ENCODE data around the gene BATF2. TPM values are rescaled to one million over a fixed set of nuclear protein-coding genes. Genes with fewer than 3 reads are reported as not detected.
"Not testable (repeated sequence)": the region's sequence is repeated elsewhere in the genome, so short reads cannot be mapped to it uniquely, and the experiment has no call there.

Gene BATF2
- total and polyA plus RNA-seq, 2 donors from 2014 or later = 5.9 to 8.8 TPM

DNA sequence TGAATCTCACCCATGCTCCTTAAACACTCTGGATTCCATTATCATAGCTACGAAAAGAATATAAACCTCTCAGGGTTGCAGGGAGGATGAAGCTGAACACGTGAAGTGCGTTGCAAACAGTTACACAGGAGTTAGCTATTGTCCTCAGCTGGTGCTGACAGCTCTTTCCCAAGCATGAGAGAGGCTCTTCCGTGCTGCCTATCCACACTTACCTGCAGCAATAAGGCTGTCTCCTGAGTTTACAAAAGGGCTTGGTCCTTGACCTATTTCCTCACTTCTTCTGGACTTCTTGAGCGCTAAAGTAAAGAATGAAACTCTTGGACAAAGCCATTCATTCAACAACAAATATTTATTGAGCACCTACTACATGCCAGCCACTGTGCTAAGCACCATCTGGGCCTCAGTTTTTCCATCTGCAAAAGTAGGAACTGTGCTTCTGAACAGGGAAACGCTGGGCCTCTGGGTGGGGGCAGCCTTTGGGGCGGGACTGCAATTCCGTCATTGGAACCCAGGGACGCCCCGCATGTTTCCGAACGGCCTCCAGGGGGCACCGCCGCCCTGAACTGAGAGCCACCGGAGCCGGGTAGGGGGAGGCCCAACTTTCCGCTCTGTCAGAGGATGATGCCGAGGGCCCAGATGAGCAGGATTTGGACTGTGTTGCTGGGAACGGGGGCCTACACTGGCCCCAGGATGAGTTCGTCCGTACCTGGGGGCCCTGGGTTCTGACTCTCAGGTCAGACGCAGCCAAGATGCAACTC is 16.5 kb upstream of the BATF2 start:
- FAIRE-seq (no peak), DNase-seq (peak; percentile 92 to 96 (median 95))
- no peaks in the 10 kb centered on the region for H3K27me3 ChIP-seq (ENCODE audit: control insufficient read depth, insufficient read depth, low read length)
- peaks cover 0 to 10% (median 10%) of the 10 kb centered on the region in 3 donors for H3K4me1 ChIP-seq (ENCODE audit: control insufficient read depth in 2 of 3, insufficient read depth in 2 of 3, low read depth in 1 of 3, low read length in 3 of 3)
- peak overlapping the region; percentile 47 to 89 (median 61) for H3K4me3 ChIP-seq (ENCODE audit: low read length in 3 of 3)
- no peaks in the 10 kb centered on the region for H3K36me3 ChIP-seq (ENCODE audit: control insufficient read depth in 2 of 3, insufficient read depth in 3 of 3, low read length in 3 of 3)
- H3K27ac ChIP-seq (ENCODE audit: low read depth in 2 of 2, low read length in 2 of 2) = peak overlapping the region; percentile 89 to 98
- no peaks in the 10 kb centered on the region for H3K9me3 ChIP-seq (ENCODE audit: control insufficient read depth in 2 of 3, insufficient read depth in 1 of 3, low read length in 3 of 3)
- peak; percentile 81 for TF ChIP-seq CTCF (IDR thresholded peaks at IDR 0.05; ENCODE audit: borderline replicate concordance, extremely low read depth, insufficient read depth)
- intact Hi-C loops (cut with DNase I) = no loop called here
- H3K9ac ChIP-seq (ENCODE audit: low read length in 3 of 3) = peak overlapping the region; percentile 8 to 99 (median 34)

GRCh38 chr11:65008873-65009272 is 12.1 kb upstream of the BATF2 start:
- Histone ChIP-seq H3K9me3 (ENCODE audit: control insufficient read depth in 2 of 3, insufficient read depth in 1 of 3, low read length in 3 of 3) (no peaks in the 10 kb centered on the region), H3K4me3 (ENCODE audit: low read length in 3 of 3) (no peak overlapping the region), H3K9ac (ENCODE audit: low read length in 3 of 3) (no peak overlapping the region), H3K27me3 (ENCODE audit: control insufficient read depth, insufficient read depth, low read length) (no peaks in the 10 kb centered on the region), H3K36me3 (ENCODE audit: control insufficient read depth in 2 of 3, insufficient read depth in 3 of 3, low read length in 3 of 3) (no peaks in the 10 kb centered on the region), H3K4me1 (ENCODE audit: control insufficient read depth in 2 of 3, insufficient read depth in 2 of 3, low read depth in 1 of 3, low read length in 3 of 3) (peaks cover 0 to 6% (median 5%) of the 10 kb centered on the region in 3 donors), H3K27ac (ENCODE audit: low read depth in 2 of 2, low read length in 2 of 2) (no peak overlapping the region)
- TF ChIP-seq CTCF (IDR thresholded peaks at IDR 0.05; ENCODE audit: borderline replicate concordance, extremely low read depth, insufficient read depth) = no peak
- FAIRE-seq (no peak), DNase-seq (no peak)
- intact Hi-C loops (cut with DNase I) = no loop called here

- FAIRE-seq = no peak
- Histone ChIP-seq H3K9me3 (ENCODE audit: control insufficient read depth in 2 of 3, insufficient read depth in 1 of 3, low read length in 3 of 3) (no peaks in the 10 kb centered on the region), H3K27me3 (ENCODE audit: control insufficient read depth, insufficient read depth, low read length) (no peaks in the 10 kb centered on the region), H3K4me1 (ENCODE audit: control insufficient read depth in 2 of 3, insufficient read depth in 2 of 3, low read depth in 1 of 3, low read length in 3 of 3) (peaks cover 0 to 2% (median 1%) of the 10 kb centered on the region in 3 donors), H3K36me3 (ENCODE audit: control insufficient read depth in 2 of 3, insufficient read depth in 3 of 3, low read length in 3 of 3) (no peaks in the 10 kb centered on the region), H3K4me3 (ENCODE audit: low read length in 3 of 3) (no peak overlapping the region), H3K9ac (ENCODE audit: low read length in 3 of 3) (no peak overlapping the region), H3K27ac (ENCODE audit: low read depth in 2 of 2, low read length in 2 of 2) (no peak overlapping the region)
- TF ChIP-seq CTCF (IDR thresholded peaks at IDR 0.05; ENCODE audit: borderline replicate concordance, extremely low read depth, insufficient read depth) = no peak
- no peak for DNase-seq
- intact Hi-C loops (cut with DNase I) = no loop called here
Measured at GRCh38 chr11:65008016-65008415, 11.2 kb upstream of the BATF2 start.

DNA sequence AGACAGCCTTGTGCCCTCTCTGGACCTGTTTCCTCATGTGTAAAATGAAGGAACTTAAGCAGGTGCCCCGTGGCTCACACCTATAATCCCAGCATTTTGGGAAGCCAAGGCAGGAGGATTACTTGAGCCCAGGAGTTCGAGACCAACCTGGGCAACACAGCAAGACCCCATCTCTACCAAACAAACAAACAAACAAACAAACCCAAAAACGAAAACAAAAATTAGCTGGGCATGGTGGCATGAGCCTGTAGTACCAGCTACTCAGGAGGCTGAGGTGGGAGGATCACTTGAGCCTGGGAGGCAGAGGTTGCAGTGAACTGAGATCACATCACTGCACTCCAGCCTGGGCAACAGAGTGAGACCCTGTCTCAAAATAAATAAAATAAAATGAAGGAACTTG is 7.2 kb upstream of the BATF2 start:
- H3K4me3 ChIP-seq (ENCODE audit: low read length in 3 of 3); FAIRE-seq; H3K27me3 ChIP-seq (ENCODE audit: control insufficient read depth, insufficient read depth, low read length); H3K4me1 ChIP-seq (ENCODE audit: control insufficient read depth in 2 of 3, insufficient read depth in 2 of 3, low read depth in 1 of 3, low read length in 3 of 3); H3K36me3 ChIP-seq (ENCODE audit: control insufficient read depth in 2 of 3, insufficient read depth in 3 of 3, low read length in 3 of 3); H3K27ac ChIP-seq (ENCODE audit: low read depth in 2 of 2, low read length in 2 of 2); H3K9ac ChIP-seq (ENCODE audit: low read length in 3 of 3); H3K9me3 ChIP-seq (ENCODE audit: control insufficient read depth in 2 of 3, insufficient read depth in 1 of 3, low read length in 3 of 3); DNase-seq; intact Hi-C loops (cut with DNase I): not testable (repeated sequence)

All from kidney (tissue), 14 donors.